H4 (cell line): ENCODE measurements around the gene ZNF883. TPM values are rescaled to one million over a fixed set of nuclear protein-coding genes. Genes with fewer than 3 reads are reported as not detected.

Experiments
- DNase-seq: peaks from one replicate; pipeline ENCODE4 v3.0.0-alpha.2; 2015; ENCODE audit warnings: low spot score
- total RNA-seq: library from RNA; depleted of rRNA; stranded (reverse); fragments of >200 nt; shearing (Covaris generic); gene quantifications from 2 replicates; pipeline ENCODE4 v1.2.3, GENCODE V29; 2014; rRNA removed

Gene ZNF883
- total RNA-seq, 1 experiment from 2014 or later: 3.6 TPM

- no peak for DNase-seq
Observed at GRCh38 chr9:112917987-112918362, 94.0 kb downstream of the ZNF883 start.

GRCh38 chr9:112917047-112917986 lies 94.7 kb downstream of the ZNF883 start:
- DNase-seq: no peak

- no peak for DNase-seq
Observed at GRCh38 chr9:112914524-112914923, 97.5 kb downstream of the ZNF883 start.

GRCh38 chr9:112913326-112913725 lies 98.7 kb downstream of the ZNF883 start:
- DNase-seq: no peak

DNA sequence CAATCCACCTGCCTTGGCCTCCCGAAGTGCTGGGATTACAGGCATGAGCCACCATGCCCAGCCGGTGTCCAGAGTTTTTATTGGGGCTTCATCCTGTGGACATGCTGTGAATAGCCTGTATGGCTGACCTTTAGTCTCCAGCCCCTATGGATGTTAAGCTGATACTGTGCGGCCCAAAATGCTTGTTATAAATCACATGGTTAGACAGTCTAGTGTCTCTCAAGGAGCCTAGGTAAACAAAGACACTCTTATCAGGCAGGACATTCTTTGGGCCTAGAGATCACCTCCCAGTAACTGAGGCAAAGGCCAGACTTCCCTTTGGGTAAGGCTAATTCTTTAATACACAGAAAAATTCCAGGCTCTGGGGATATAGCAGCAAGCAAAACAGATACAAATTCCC lies 99.4 kb downstream of the ZNF883 start:
- no peak for DNase-seq

DNA sequence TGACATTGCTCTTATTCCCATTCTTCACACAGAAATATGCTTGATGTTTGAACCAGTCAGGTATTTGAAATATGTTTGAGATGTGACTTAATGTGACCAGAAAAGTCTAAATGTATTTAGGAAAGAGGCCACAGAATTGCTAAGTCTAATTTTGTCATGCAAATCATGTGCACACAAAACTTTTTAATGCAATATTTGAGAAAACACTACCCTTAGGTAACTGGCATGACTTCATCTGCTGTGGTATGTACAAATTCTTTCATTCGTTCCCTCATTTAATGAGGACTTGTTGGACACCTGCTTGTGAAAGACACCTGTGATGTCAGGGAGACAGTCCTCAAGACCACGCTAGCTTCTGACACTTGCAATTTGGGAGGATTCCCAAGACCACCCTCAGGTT lies 100.3 kb downstream of the ZNF883 start:
- no peak for DNase-seq

Other genes starting within 250 kb of the ZNF883 start
- gene SLC46A2, start 121.3 kb downstream of the ZNF883 start, total RNA-seq: not detected in 2 replicates
- gene ZFP37, start 44.5 kb upstream of the ZNF883 start, total RNA-seq: 2.3 and 2.4 TPM in 2 replicates
- 7.3 and 9.8 TPM in 2 replicates for gene SLC31A2, start 138.8 kb upstream of the ZNF883 start, total RNA-seq
- 15.6 and 21.8 TPM in 2 replicates for gene FKBP15, start 209.1 kb upstream of the ZNF883 start, total RNA-seq
- 34.3 and 36.1 TPM in 2 replicates for gene SLC31A1, start 209.4 kb upstream of the ZNF883 start, total RNA-seq